COR-L47 (cell line): Measurements from ENCODE around the gene ENAM.
"Not testable (repeated sequence)": the region's sequence is repeated elsewhere in the genome, so short reads cannot be mapped to it uniquely, and the experiment has no call there.

Experiments
- DNase-seq: peaks from one replicate; lab custom pipeline; 2025; lab: John Stamatoyannopoulos, UW

ENAM gene

GRCh38 chr4:70624226-70624793, 4.2 kb upstream of the ENAM start:
- no peak for DNase-seq

DNA sequence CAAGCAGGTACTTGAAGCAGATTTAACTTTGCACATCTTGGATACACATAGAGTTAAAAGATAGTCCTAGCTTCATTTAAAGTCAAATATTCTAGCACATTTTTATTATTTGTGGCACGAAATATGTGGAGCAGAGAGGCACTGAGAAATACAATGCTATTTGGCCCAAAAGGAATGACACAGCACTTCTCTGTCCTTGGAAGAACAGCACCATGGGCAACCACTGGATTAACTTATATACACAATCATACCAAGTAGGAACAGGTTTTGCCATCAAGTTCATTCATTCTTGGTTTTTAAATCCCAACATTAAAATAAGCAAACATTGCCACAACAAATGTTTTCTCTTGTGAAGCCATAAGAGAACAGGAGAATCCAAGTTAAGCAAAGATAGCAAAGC, 924 bp upstream of the ENAM start:
- no peak for DNase-seq

- no peak for DNase-seq
Measured at GRCh38 chr4:70629469-70630090, 1.0 kb downstream of the ENAM start.

- DNase-seq = no peak
Measured at GRCh38 chr4:70630162-70630561, 1.6 kb downstream of the ENAM start.

DNA sequence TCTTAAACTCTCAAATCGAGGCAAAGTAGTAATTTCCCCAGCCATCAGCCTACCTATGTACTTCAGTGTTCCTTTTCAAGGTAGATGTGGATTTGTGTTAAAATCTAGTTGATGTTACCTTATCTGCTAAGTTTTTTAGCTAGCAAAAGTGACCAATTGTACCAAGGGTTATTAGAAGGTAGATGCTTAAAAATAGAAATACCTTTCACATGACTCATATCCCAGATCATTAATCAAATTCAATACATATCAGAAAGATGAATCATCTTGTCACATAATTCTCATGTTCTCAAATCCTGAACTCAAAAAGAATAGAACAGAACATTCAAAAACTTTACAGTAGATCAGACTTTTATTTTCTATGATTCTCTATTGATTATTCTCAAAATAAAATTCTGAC, 3.5 kb downstream of the ENAM start:
- DNase-seq = no peak

DNA sequence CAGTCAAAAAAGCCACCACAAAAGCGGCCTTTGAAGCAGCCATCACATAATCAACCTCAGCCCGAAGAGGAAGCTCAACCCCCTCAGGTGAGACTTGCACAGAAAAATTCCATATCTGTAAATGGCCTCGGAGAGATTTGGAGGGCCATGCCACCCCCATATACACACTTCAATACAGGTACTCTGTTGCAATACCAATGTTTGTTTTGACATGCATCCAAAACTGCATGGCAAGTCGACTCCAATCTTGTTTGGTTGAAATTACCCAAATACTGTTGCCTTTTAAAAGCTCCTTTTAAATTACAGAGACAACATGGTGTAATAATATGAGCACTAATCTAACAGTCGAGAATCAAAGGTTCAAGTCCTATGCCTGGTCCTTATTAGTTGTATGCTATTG, 5.9 kb downstream of the ENAM start:
- DNase-seq = no peak

GRCh38 chr4:70637239-70637913, 8.8 kb downstream of the ENAM start:
- DNase-seq = no peak

- no peak for DNase-seq
Measured at GRCh38 chr4:70640192-70640591, 11.6 kb downstream of the ENAM start.

- DNase-seq = not testable (repeated sequence)
Measured at GRCh38 chr4:70650741-70651140, 22.2 kb downstream of the ENAM start.

- peak; percentile 20 for DNase-seq
Measured at GRCh38 chr4:70651864-70652506, 23.4 kb downstream of the ENAM start.

- DNase-seq = no peak
Measured at GRCh38 chr4:70654605-70655011, 26.1 kb downstream of the ENAM start.

DNA sequence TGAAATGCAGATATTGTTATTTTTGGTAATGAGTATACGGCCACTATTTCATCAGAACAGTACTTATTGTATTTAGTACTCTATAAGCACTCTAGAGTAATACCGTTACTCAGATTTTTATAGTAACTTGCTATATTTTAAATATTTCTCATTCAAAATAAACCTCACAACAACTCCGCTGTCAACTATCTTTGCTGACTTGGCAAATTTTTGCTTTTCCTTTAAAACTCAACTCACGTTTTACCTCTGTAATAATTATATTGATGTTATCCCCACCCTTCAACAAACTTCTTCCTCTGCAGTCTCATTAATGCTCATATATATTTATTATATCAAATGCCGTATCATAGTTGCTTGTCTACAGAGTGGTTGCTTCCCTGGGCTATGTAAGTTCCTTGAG, 28.8 kb downstream of the ENAM start:
- no peak for DNase-seq

- no peak for DNase-seq
Measured at GRCh38 chr4:70658418-70658817, 29.9 kb downstream of the ENAM start.

DNA sequence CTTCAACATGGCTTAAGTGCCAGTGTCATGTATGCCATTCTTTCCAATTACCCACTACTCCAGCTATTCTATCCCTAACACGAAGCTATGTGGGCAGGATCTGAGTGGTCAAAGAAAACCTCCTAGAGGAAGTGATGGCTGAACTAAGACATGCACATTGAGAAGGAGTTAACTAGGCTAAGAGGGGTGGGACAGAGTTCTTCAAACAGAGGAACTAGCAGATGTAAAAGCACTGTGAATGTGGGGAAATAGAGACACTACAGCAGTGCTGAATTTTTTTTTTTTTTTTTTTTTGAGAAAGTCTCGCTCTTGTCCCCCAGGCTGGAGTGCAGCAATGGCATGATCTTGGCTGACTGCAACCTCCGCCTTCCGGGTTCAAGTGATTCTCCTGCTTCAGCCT, 31.6 kb downstream of the ENAM start:
- no peak for DNase-seq

- DNase-seq = not testable (repeated sequence)
Measured at GRCh38 chr4:70661309-70661922, 32.9 kb downstream of the ENAM start.

- no peak for DNase-seq
Measured at GRCh38 chr4:70666369-70666768, 37.8 kb downstream of the ENAM start, which contains the start of gene JCHAIN. TSS of gene JCHAIN (minus strand) at chr4:70666508. CDS start at chr4:70666490, 18 bp downstream.

DNA sequence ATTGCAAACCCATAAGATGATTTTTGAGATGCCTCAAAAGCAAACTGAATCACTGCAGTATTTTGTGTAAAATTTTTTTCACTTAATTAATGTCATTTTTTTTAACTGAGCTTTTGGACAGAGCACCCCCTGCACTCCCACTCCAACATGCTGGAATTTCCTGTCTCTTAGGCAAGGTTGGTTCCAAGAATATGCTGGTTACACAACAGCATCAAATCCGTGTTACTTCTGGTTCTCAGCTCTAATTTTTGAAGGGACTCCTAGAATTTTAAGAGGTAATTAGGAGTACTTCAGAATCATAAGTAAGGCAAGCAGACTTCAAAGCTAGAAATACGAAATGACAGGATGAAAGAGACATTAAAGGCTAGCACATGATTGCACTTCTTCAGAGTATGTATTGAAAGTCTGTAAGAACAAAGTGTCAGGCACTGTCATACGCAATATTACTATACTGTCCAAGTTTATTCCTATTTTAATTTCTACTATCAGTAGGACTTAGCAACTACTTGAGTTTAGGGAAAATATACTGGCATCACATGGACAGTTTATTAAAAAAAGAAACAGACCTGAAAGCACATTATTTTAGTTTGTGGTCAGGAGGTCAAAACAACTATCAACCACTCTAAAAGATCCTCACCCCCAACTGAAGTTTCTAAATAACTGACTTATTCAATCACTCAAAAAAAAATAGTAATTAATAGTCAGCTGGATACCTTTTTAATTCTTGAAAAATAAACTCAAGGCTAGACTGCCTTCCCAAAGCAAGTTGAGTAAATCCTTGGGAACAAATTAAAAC, 39.4 kb downstream of the ENAM start:
- DNase-seq = no peak

GRCh38 chr4:70670332-70671014, 41.9 kb downstream of the ENAM start:
- DNase-seq = no peak

DNA sequence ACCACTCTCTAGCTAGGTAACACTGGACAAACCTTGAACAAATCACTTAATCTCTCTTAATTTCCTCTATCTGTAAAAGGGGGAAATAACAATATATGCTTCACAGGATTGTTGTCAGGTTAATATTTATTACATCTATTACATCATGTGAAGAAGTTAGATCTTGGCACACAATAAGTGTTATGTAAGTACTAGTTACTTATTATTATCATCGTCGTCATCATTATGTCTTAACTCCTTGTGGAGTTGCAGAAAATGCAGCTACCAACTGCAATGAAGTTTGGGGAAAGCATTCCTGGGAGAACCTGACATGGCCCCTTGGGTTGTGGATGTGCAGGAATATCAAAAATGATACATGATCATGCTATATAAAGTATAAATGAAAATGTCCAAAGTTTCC, 42.5 kb downstream of the ENAM start:
- no peak for DNase-seq

- no peak for DNase-seq
Measured at GRCh38 chr4:70674191-70674590, 45.6 kb downstream of the ENAM start.

DNA sequence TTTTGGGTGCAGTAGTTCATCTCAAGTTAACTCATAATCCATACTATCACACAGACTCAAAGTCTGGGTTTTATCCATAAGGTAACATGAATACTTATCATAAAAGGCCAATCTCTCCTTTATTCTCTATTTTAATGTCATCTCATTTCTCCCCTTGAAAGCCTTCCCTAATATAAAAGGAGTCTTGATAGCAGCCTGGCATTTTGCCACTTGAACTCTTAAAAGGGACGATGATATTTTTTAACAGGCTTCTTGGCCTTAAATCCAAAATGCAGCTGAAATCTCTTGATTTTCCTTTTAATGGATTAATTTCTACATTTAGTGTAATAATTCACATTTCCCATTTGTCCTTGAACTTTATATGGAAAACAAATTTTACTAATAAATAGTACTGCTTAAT, 46.2 kb downstream of the ENAM start:
- DNase-seq = no peak
